HCT116 (cell line): ENCODE measurements around the gene OBSCN. TPM values are rescaled to one million over a fixed set of nuclear protein-coding genes. Genes with fewer than 3 reads are reported as not detected.

ENCODE experiments used
- ATAC-seq: fragments of 200-7000 bp; cut with Tn5 transposase; 2 replicates; pipeline ENCODE4 v1.9.1; 2020; ENCODE audit warnings: mild to moderate bottlenecking, moderate library complexity
- BruUV-seq: library from RNA; stranded (reverse); fragments of 400-500 nt; replicated peaks from 2 replicates; lab custom pipeline; 2021; lab: Mats Ljungman, UMichigan
- CTCF ChIA-PET: fragments of 300-600 bp; sonication (Branson Sonifier 250); formaldehyde crosslinking; loops from one replicate; lab custom pipeline; 2021; ENCODE audit warnings: antibody characterized with exemption; lab: Charles Lee
- POLR2A ChIA-PET: fragments of 300-600, 350-600 bp; sonication (Branson Sonifier 250); formaldehyde crosslinking; loops from one replicate; lab custom pipeline; 2021; ENCODE audit warnings: antibody characterized with exemption; lab: Charles Lee
- RAD21 ChIA-PET, 2 experiments: fragments of 300-600 bp; sonication (Branson Sonifier 250); formaldehyde crosslinking; loops; one replicate each; lab custom pipeline; 2023; ENCODE audit warnings: low total read pairs in 2 of 2; ENCODE audit not compliant: uncharacterized antibody in 2 of 2, unreplicated experiment in 2 of 2, low non-redundant PET in 1 of 2; lab: Charles Lee
- DNase-seq: peaks from one replicate; pipeline ENCODE4 v3.0.0-alpha.2; 2010; ENCODE audit warnings: low read depth, low spot score
- H2AFZ ChIP-seq: fragments of 200-600 bp; shearing (Covaris generic), sonication (generic); 2 replicates; pipeline ENCODE4 v1.6.1; 2017; ENCODE audit warnings: low read depth, mixed run types, mixed read lengths, antibody characterized with exemption, low read length; ENCODE audit not compliant: poor library complexity, severe bottlenecking
- H3K27ac ChIP-seq: 2 replicates; pipeline ENCODE4 v1.5.1; 2012; ENCODE audit warnings: low read depth, low read length
- H3K27me3 ChIP-seq: fragments of 200-600 bp; sonication (generic); 2 replicates; pipeline ENCODE4 v1.6.1; 2016; ENCODE audit warnings: mixed run types, low read length, mixed read lengths; ENCODE audit not compliant: insufficient read depth
- H3K36me3 ChIP-seq, 2 experiments: fragments of 200-500 bp in 1 of 2; fragments of 200-600 bp in 1 of 2; sonication (Bioruptor generic) in 1 of 2; sonication (generic) in 1 of 2; 2 replicates each; pipeline versions ENCODE4 v1.5.1 to v1.6.1; 2014 to 2016; ENCODE audit warnings: low read length in 2 of 2, inconsistent platforms in 1 of 2, mixed read lengths in 1 of 2, mixed run types in 1 of 2; ENCODE audit not compliant: insufficient read depth in 2 of 2, control insufficient read depth in 1 of 2
- H3K4me1 ChIP-seq, 2 experiments: fragments of 200-600 bp in 1 of 2; sonication (generic) in 1 of 2; 2 replicates each; pipeline versions ENCODE4 v1.5.1 to v1.6.1; 2012 to 2017; ENCODE audit warnings: low read length in 2 of 2, inconsistent platforms in 1 of 2, mild to moderate bottlenecking in 1 of 2, mixed read lengths in 1 of 2, mixed run types in 1 of 2, moderate library complexity in 1 of 2; ENCODE audit not compliant: insufficient read depth in 2 of 2, control insufficient read depth in 1 of 2
- H3K4me2 ChIP-seq: fragments of 200-600 bp; sonication (generic); 2 replicates; pipeline ENCODE4 v1.6.1; 2017; ENCODE audit warnings: mixed run types, low read length, mixed read lengths
- H3K4me3 ChIP-seq, 2 experiments: fragments of 200-600 bp in 1 of 2; sonication (generic) in 1 of 2; replicated peaks in 1 of 2; 2 replicates each; pipeline ENCODE4 v1.5.1; 2011 to 2016; ENCODE audit warnings: low read length in 2 of 2, control low read depth in 1 of 2, low read depth in 1 of 2, mild to moderate bottlenecking in 1 of 2, mixed read lengths in 1 of 2, mixed run types in 1 of 2
- H3K79me2 ChIP-seq: fragments of 200-600 bp; sonication (generic); 2 replicates; pipeline ENCODE4 v1.6.1; 2017; ENCODE audit warnings: mild to moderate bottlenecking, mixed run types, low read length, moderate library complexity, mixed read lengths; ENCODE audit not compliant: insufficient read depth
- H3K9ac ChIP-seq: fragments of 200-600 bp; sonication (generic); 2 replicates; pipeline ENCODE4 v1.6.1; 2016; ENCODE audit warnings: low read length, mixed read lengths
- H3K9me2 ChIP-seq: fragments of 200-600 bp; sonication (generic), shearing (Covaris generic); 2 replicates; pipeline ENCODE4 v1.6.1; 2017; ENCODE audit warnings: mixed run types, mild to moderate bottlenecking, moderate library complexity; ENCODE audit not compliant: insufficient read depth
- H3K9me3 ChIP-seq, 2 experiments: fragments of 200-500 bp in 1 of 2; fragments of 200-600 bp in 1 of 2; sonication (Bioruptor generic) in 1 of 2; sonication (generic) in 1 of 2; 2 replicates each; pipeline ENCODE4 v1.6.1; 2014 to 2017; ENCODE audit warnings: low read length in 2 of 2, mixed read lengths in 2 of 2, inconsistent platforms in 1 of 2, low read depth in 1 of 2, mild to moderate bottlenecking in 1 of 2, mixed run types in 1 of 2, moderate library complexity in 1 of 2; ENCODE audit not compliant: control insufficient read depth in 1 of 2, insufficient read depth in 1 of 2
- H4K20me1 ChIP-seq: fragments of 200-600 bp; sonication (generic), shearing (Covaris generic); 2 replicates; pipeline ENCODE4 v1.6.1; 2017; ENCODE audit warnings: mixed run types, mild to moderate bottlenecking, moderate library complexity; ENCODE audit not compliant: insufficient read depth
- SRF ChIP-seq: IDR thresholded peaks from 2 replicates; pipeline ENCODE4 v1.6.1; 2012; ENCODE audit warnings: low read depth
- intact Hi-C: fragments of 100-400 bp; cut with micrococcal nuclease; formaldehyde crosslinking; loops from 2 replicates; pipeline ENCODE4 v1.10.0; 2022
- total RNA-seq: library from RNA; stranded (reverse); gene quantifications from one replicate; pipeline ENCODE4 v1.2.1, GENCODE V29; 2021; ENCODE audit not compliant: unreplicated experiment
- TF ChIP-seq, protein P1 (sequence below): IDR thresholded peaks from 2 replicates; pipeline ENCODE4 v1.6.1; 2012; ENCODE audit warnings: low read depth

Gene OBSCN
- total RNA-seq, 1 experiment from 2014 or later = 16.6 TPM

DNA sequence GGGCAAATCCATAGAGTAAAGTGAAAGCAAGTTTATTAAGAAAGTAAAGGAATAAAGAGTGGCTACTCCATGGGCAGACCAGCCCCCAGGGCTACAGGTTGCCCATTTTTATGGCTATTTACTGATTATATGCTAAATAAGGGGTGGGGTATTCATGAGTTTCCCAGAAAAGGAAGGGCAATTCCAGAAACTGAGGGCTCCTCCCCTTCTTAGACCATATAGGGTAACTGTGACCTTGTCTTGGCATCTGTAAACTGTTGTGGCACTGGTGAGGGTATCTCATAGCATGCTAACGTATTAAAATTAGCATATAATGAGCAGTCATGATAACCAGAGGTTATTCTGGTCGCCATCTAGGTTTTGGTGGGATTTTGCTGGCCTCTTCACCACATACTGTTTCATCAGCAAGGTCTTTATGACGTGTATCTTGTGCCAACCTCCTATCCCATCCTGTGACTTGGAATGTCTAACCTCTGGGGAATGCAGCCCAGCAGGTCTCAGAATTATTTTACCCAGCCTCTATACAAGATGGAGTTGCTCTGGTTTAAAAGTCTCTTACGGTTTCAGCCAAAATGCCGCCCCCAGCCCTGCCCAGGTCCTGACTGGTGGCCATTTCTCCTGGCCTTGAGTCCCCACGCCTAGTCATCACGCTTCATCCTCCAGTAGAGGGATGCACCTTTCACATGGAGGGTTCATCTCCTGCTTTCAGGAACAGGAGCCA lies 209.8 kb downstream of the OBSCN start:
- peak overlapping the region; percentile 58 for H3K4me2 ChIP-seq
- ATAC-seq = peak; percentile 69
- peak; percentile 16 for DNase-seq

More for the DNA sequence above, 209.8 kb downstream of the OBSCN start:
- no peaks in the 10 kb centered on the region for H3K36me3 ChIP-seq
- no TSS peak for BruUV-seq
- no peaks in the 10 kb centered on the region for H3K9me2 ChIP-seq
- RAD21 ChIA-PET = no interaction called here
- peaks cover 9 to 15% of the 10 kb centered on the region in 2 experiments; a peak in 3 of 4 replicates for H3K4me1 ChIP-seq
- H4K20me1 ChIP-seq = no peaks in the 10 kb centered on the region
- H3K27me3 ChIP-seq = no peaks in the 10 kb centered on the region
- no peak overlapping the region for H3K4me3 ChIP-seq
- H3K27ac ChIP-seq = no peak overlapping the region
- H3K9me3 ChIP-seq = no peaks in the 10 kb centered on the region
- H3K9ac ChIP-seq = no peak overlapping the region
- peak; percentile 26; the same call in 1 of the 2 replicates for TF ChIP-seq SRF
- TF ChIP-seq, protein P1, sequence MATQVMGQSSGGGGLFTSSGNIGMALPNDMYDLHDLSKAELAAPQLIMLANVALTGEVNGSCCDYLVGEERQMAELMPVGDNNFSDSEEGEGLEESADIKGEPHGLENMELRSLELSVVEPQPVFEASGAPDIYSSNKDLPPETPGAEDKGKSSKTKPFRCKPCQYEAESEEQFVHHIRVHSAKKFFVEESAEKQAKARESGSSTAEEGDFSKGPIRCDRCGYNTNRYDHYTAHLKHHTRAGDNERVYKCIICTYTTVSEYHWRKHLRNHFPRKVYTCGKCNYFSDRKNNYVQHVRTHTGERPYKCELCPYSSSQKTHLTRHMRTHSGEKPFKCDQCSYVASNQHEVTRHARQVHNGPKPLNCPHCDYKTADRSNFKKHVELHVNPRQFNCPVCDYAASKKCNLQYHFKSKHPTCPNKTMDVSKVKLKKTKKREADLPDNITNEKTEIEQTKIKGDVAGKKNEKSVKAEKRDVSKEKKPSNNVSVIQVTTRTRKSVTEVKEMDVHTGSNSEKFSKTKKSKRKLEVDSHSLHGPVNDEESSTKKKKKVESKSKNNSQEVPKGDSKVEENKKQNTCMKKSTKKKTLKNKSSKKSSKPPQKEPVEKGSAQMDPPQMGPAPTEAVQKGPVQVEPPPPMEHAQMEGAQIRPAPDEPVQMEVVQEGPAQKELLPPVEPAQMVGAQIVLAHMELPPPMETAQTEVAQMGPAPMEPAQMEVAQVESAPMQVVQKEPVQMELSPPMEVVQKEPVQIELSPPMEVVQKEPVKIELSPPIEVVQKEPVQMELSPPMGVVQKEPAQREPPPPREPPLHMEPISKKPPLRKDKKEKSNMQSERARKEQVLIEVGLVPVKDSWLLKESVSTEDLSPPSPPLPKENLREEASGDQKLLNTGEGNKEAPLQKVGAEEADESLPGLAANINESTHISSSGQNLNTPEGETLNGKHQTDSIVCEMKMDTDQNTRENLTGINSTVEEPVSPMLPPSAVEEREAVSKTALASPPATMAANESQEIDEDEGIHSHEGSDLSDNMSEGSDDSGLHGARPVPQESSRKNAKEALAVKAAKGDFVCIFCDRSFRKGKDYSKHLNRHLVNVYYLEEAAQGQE = no peak
- CTCF ChIA-PET = no interaction called here
- intact Hi-C loops = no loop called here
- POLR2A ChIA-PET = no interaction called here
- H3K79me2 ChIP-seq = no peaks in the 10 kb centered on the region
- no peak overlapping the region for H2AFZ ChIP-seq
